Measurements from ENCODE around the gene TMEM259.

TMEM259 gene

DNA sequence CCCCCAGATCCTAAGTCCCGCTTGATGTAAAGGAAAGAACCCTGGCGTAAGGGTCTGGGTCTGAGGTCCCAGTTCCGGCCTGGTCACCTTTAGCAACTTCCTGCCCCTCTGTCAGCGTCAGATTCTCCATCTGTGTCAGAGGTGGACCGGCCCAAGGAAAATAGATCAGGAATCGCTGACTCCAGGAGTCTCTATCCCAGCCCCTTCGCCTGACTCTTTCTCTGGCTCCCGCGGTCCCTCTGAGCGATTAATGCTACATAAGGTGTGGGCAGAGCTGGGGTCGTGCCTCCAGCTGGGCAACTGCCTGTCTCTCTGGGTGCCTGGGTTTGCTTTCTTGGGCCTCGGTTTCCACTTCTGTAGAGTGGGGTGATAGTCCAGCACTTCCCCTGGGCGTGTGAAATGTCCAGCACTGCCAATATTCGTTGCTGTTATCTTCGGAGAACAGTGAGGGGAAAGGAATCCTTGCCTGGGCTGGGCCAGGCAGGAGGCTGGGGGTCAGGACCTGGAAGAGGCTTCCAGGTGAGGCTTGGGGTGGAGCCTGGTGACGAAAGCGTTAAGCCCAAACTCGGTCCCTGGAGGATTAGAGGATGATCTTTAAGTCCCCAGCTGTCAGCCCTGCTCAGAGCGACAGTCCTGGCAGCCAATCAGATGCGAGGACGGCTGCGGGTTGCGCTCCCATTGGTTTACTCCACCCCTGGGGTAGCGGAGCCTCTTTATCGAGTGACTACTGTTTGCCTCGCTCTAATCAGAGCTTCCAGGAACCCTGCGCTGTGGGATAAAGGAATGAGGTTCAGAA, 19.8 kb upstream of the TMEM259 start:
- Histone ChIP-seq H3K36me3 (ENCODE audit: control insufficient read depth in 1 of 2, insufficient read depth in 2 of 2, low read depth in 1 of 2, low read length in 2 of 2) (peaks cover 24 to 67% of the 10 kb centered on the region in 2 experiments), H3K14ac (ENCODE audit: low read length in 2 of 2) (peak overlapping the region in 1 of 2 experiments; percentile 56), H3K18ac (ENCODE audit: low read depth in 1 of 2, low read length in 2 of 2) (peak overlapping the region in 1 of 2 experiments; percentile 34), H3K27me3 (ENCODE audit: control insufficient read depth in 1 of 2, insufficient read depth in 1 of 2, low read length in 2 of 2) (no peaks in the 10 kb centered on the region), H3K4ac (ENCODE audit: low read depth in 1 of 2, low read length in 2 of 2) (no peak overlapping the region), H3K4me2 (ENCODE audit: low read length, poor library complexity, severe bottlenecking) (peak overlapping the region; percentile 88), H3K4me3 (ENCODE audit: insufficient read depth in 1 of 2, low read depth in 1 of 2, low read length in 2 of 2) (peak overlapping the region; percentile 55 to 86), H4K8ac (ENCODE audit: low read length) (peak overlapping the region; percentile 66), H3K79me1 (replicated peaks; ENCODE audit: low read length, poor library complexity, severe bottlenecking) (peaks cover 6% of the 10 kb centered on the region), H2BK120ac (ENCODE audit: low read depth, low read length) (no peak overlapping the region), H2BK12ac (ENCODE audit: low read length in 2 of 2) (peak overlapping the region; percentile 18 to 42), H2BK15ac (ENCODE audit: low read depth, poor library complexity, severe bottlenecking) (no peak overlapping the region), H2AK5ac (ENCODE audit: low read length, severe bottlenecking) (no peak overlapping the region), H3K27ac (ENCODE audit: low read length, poor library complexity, severe bottlenecking) (peak overlapping the region; percentile 68), H2BK5ac (ENCODE audit: low read depth, low read length, poor library complexity, severe bottlenecking) (no peak overlapping the region), H3K4me1 (ENCODE audit: control insufficient read depth, insufficient read depth, low read depth, low read length) (peaks cover 40% of the 10 kb centered on the region), H4K91ac (ENCODE audit: low read length) (no peak overlapping the region), H3K9me3 (ENCODE audit: control insufficient read depth, low read length) (no peaks in the 10 kb centered on the region), H3K23ac (ENCODE audit: low read length in 2 of 2) (peak overlapping the region in 1 of 2 experiments; percentile 49), H2AFZ (ENCODE audit: low read depth, low read length) (peak overlapping the region; percentile 80), H3K9ac (ENCODE audit: low read length) (peak overlapping the region; percentile 80)
- DNase-seq: peak; percentile 95
- WGBS: 7% methylated on average over 27 of the region's 27 CpGs

DNA sequence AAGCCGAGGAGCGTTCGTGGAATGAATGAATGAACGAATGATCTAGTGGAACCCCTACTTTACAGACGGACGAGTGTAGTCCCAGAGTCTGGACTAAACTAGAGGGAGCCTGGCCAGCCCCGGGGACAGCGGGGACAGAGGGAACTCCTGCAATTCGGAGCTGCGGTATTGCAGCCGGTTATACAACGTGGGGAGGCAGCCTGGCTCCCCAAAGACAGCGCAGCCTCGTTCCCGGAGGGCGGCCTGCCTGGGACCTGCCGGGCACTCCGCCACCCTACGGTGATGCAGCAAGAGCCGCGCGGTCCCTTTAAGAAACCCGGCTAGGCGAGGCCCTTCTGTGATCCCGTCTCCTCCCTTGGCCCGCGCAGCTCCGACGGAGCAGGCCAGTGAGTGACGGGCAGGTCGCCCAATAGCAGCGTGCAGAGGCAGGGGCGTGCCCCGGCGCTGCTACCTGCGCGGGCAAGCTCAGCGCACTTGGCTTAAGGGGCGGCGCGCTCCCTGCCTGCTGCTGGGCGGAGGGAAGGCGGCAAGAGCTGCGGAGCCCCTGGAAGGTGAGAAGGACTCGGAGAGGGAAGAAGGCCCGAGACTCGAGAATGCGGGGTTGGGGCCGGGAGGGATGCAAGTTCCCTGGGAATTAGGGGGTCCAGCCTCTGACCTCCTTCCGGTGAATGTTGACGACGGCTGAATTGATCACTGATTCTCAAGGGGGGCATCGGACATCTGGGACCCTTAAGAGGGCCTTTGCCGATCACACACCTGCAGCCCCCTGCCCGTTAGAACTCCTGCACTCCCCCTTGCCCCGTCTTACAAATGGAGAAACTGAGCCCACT, 18.9 kb upstream of the TMEM259 start, which contains the start of gene ABCA7:
Gene ABCA7, plus strand, starts transcription at position 462 of the 830 bp plus-strand sequence. CDS start 1,255 bp downstream, outside the sequence.
- Histone ChIP-seq H2BK120ac (ENCODE audit: low read depth, low read length) (no peak within 1 kb of the TSS), H3K14ac (ENCODE audit: low read length in 2 of 2) (no peak within 1 kb of the TSS), H4K91ac (ENCODE audit: low read length) (no peak within 1 kb of the TSS), H3K23ac (ENCODE audit: low read length in 2 of 2) (peak within 1 kb of the TSS in 1 of 2 experiments; percentile 49), H3K4me1 (ENCODE audit: control insufficient read depth, insufficient read depth, low read depth, low read length) (peaks cover 44% of the 10 kb centered on the region), H3K79me1 (replicated peaks; ENCODE audit: low read length, poor library complexity, severe bottlenecking) (peaks cover 6% of the 10 kb centered on the region), H4K8ac (ENCODE audit: low read length) (peak within 1 kb of the TSS; percentile 66), H2BK5ac (ENCODE audit: low read depth, low read length, poor library complexity, severe bottlenecking) (no peak within 1 kb of the TSS), H3K4me2 (ENCODE audit: low read length, poor library complexity, severe bottlenecking) (peak within 1 kb of the TSS; percentile 88), H2AFZ (ENCODE audit: low read depth, low read length) (no peak within 1 kb of the TSS), H3K27me3 (ENCODE audit: control insufficient read depth in 1 of 2, insufficient read depth in 1 of 2, low read length in 2 of 2) (no peaks in the 10 kb centered on the region), H2BK15ac (ENCODE audit: low read depth, poor library complexity, severe bottlenecking) (peak within 1 kb of the TSS; percentile 74), H3K4me3 (ENCODE audit: insufficient read depth in 1 of 2, low read depth in 1 of 2, low read length in 2 of 2) (peak within 1 kb of the TSS; percentile 55 to 86), H3K18ac (ENCODE audit: low read depth in 1 of 2, low read length in 2 of 2) (peak within 1 kb of the TSS in 1 of 2 experiments; percentile 34), H3K9me3 (ENCODE audit: control insufficient read depth, low read length) (no peaks in the 10 kb centered on the region), H2AK5ac (ENCODE audit: low read length, severe bottlenecking) (peak within 1 kb of the TSS; percentile 31), H3K9ac (ENCODE audit: low read length) (peak within 1 kb of the TSS; percentile 80), H3K27ac (ENCODE audit: low read length, poor library complexity, severe bottlenecking) (peak within 1 kb of the TSS; percentile 68), H2BK12ac (ENCODE audit: low read length in 2 of 2) (peak within 1 kb of the TSS in 1 of 2 experiments; percentile 49), H3K36me3 (ENCODE audit: control insufficient read depth in 1 of 2, insufficient read depth in 2 of 2, low read depth in 1 of 2, low read length in 2 of 2) (peaks cover 26 to 70% of the 10 kb centered on the region in 2 experiments), H3K4ac (ENCODE audit: low read depth in 1 of 2, low read length in 2 of 2) (peak within 1 kb of the TSS in 1 of 2 experiments; percentile 62)
- peak; percentile 96 for DNase-seq
- 5% methylated on average over 51 of the region's 56 CpGs for WGBS

DNA sequence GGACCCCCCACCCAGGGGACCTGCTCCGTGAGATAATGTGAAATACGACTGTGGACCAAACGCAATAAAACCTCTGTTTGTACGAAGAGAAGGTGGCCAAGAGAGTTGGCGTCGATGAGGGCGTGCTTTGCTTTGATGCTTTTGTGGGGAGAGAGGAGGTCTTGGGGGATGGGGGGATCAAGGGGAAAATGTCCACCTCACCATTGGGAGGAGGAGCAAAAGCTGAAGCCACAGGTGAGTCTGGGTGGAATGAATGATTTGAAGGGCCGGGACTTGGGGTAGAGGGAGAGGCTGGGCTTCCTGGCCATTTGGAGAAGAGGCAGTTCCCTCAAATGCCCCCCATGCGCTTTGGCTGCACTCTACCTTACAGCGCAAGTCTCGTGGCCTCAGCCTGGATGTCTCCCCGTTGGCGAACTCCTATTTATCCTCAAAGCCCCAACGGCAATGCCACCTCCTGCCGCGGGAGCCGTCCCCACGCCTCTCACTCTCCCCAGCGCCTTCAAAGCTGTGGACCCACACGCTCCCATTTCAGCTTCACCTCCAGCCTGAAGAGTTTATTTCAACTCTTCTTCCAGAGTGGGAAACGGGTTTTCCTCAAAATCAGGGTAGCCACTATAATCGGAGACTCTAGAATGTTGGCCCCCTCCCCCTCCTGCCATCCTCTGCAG, 18.2 kb upstream of the TMEM259 start:
- DNase-seq: peak; percentile 44
- Histone ChIP-seq H2AK5ac (ENCODE audit: low read length, severe bottlenecking) (peak overlapping the region; percentile 31), H3K4me1 (ENCODE audit: control insufficient read depth, insufficient read depth, low read depth, low read length) (peaks cover 44% of the 10 kb centered on the region), H3K27ac (ENCODE audit: low read length, poor library complexity, severe bottlenecking) (peak overlapping the region; percentile 66), H3K4ac (ENCODE audit: low read depth in 1 of 2, low read length in 2 of 2) (peak overlapping the region in 1 of 2 experiments; percentile 62), H4K91ac (ENCODE audit: low read length) (no peak overlapping the region), H3K9me3 (ENCODE audit: control insufficient read depth, low read length) (no peaks in the 10 kb centered on the region), H3K79me1 (replicated peaks; ENCODE audit: low read length, poor library complexity, severe bottlenecking) (peaks cover 6% of the 10 kb centered on the region), H3K9ac (ENCODE audit: low read length) (peak overlapping the region; percentile 80), H3K14ac (ENCODE audit: low read length in 2 of 2) (no peak overlapping the region), H2AFZ (ENCODE audit: low read depth, low read length) (no peak overlapping the region), H3K4me2 (ENCODE audit: low read length, poor library complexity, severe bottlenecking) (peak overlapping the region; percentile 80), H3K23ac (ENCODE audit: low read length in 2 of 2) (no peak overlapping the region), H3K18ac (ENCODE audit: low read depth in 1 of 2, low read length in 2 of 2) (no peak overlapping the region), H2BK12ac (ENCODE audit: low read length in 2 of 2) (no peak overlapping the region), H3K27me3 (ENCODE audit: control insufficient read depth in 1 of 2, insufficient read depth in 1 of 2, low read length in 2 of 2) (no peaks in the 10 kb centered on the region), H3K4me3 (ENCODE audit: insufficient read depth in 1 of 2, low read depth in 1 of 2, low read length in 2 of 2) (peak overlapping the region in 1 of 2 experiments; percentile 86), H4K8ac (ENCODE audit: low read length) (no peak overlapping the region), H2BK5ac (ENCODE audit: low read depth, low read length, poor library complexity, severe bottlenecking) (no peak overlapping the region), H2BK15ac (ENCODE audit: low read depth, poor library complexity, severe bottlenecking) (no peak overlapping the region), H2BK120ac (ENCODE audit: low read depth, low read length) (no peak overlapping the region), H3K36me3 (ENCODE audit: control insufficient read depth in 1 of 2, insufficient read depth in 2 of 2, low read depth in 1 of 2, low read length in 2 of 2) (peaks cover 26 to 64% of the 10 kb centered on the region in 2 experiments)
- 70% methylated on average over 22 of the region's 22 CpGs for WGBS

Measured in mesenchymal stem cell (in vitro differentiated cells and primary cell).